GM12878 (cell line): ENCODE measurements around the gene FCER2.

ENCODE experiments used
- EZH2 ChIP-seq: IDR thresholded peaks from 2 replicates; pipeline ENCODE4 v1.6.1; 2012; ENCODE audit warnings: low read depth, mild to moderate bottlenecking, control low read depth, inconsistent platforms, low read length, borderline replicate concordance; ENCODE audit not compliant: control insufficient read depth
- HCFC1 ChIP-seq: fragments of 150-350 bp; IDR thresholded peaks from 2 replicates; pipeline ENCODE4 v1.6.1; 2014; ENCODE audit warnings: low read length
- HDAC2 ChIP-seq: fragments of 200-600 bp; sonication (generic); IDR thresholded peaks from 2 replicates; pipeline ENCODE4 v1.6.1; 2017
- PAX8 ChIP-seq: fragments of 450-650 bp; IDR thresholded peaks from 2 replicates; pipeline ENCODE4 v1.6.1; 2017; ENCODE audit warnings: mild to moderate bottlenecking, moderate library complexity
- POLR2AphosphoS5 ChIP-seq: IDR thresholded peaks from 2 replicates; pipeline ENCODE4 v1.6.1; 2011; ENCODE audit warnings: mild to moderate bottlenecking, low read length, inconsistent platforms
- SUZ12 ChIP-seq: fragments of 200-600 bp; sonication (generic); IDR thresholded peaks from one replicate; pipeline ENCODE4 v1.6.1; 2018; ENCODE audit warnings: antibody characterized with exemption, mild to moderate bottlenecking; ENCODE audit not compliant: unreplicated experiment
- TF ChIP-seq, protein P1 (sequence below): IDR thresholded peaks from 2 replicates; pipeline ENCODE4 v1.6.1; 2011; ENCODE audit warnings: borderline replicate concordance, low read depth, mild to moderate bottlenecking, moderate library complexity, low read length; ENCODE audit not compliant: insufficient read depth, poor library complexity, severe bottlenecking

DNA sequence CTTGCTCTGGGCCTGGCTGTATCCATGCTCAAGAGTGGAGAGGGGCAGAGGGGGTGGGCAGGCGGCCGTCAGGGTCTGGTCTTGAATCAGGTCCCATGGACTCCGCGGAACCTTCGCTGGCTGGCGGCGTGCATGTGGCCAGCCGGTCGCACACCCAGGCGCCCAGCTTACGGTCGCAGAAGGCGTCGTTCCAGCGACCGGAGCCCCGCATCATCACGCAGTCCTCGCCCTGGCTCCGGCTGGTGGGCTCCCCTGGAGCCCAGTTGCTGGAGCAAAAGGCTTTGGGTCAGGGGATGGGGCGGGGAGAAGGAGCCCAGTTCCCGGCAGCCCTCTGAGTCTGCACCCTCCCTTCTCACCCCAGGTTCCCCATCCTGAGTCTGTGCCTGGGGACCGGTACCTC lies 12.8 kb downstream of the FCER2 start:
- TF ChIP-seq HCFC1: no peak
- no peak for TF ChIP-seq PAX8
- TF ChIP-seq EZH2: no peak
- TF ChIP-seq HDAC2: no peak
- TF ChIP-seq SUZ12: no peak
- TF ChIP-seq, protein P1, sequence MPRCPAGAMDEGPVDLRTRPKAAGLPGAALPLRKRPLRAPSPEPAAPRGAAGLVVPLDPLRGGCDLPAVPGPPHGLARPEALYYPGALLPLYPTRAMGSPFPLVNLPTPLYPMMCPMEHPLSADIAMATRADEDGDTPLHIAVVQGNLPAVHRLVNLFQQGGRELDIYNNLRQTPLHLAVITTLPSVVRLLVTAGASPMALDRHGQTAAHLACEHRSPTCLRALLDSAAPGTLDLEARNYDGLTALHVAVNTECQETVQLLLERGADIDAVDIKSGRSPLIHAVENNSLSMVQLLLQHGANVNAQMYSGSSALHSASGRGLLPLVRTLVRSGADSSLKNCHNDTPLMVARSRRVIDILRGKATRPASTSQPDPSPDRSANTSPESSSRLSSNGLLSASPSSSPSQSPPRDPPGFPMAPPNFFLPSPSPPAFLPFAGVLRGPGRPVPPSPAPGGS: no peak
- TF ChIP-seq POLR2AphosphoS5: peak; percentile 45; the same call in 1 of the 2 replicates
